ENCODE results near the gene ZC3H6.
"Not testable (repeated sequence)": the region's sequence is repeated elsewhere in the genome, so short reads cannot be mapped to it uniquely, and the experiment has no call there.

The ZC3H6 gene

GRCh38 chr2:112340475-112341267 lies 65.3 kb downstream of the ZC3H6 start:
- no peak for DNase-seq

- DNase-seq, result no peak
These were observed 66.7 kb downstream of the ZC3H6 start for GRCh38 chr2:112342067-112342550.

GRCh38 chr2:112343827-112344585 lies 68.6 kb downstream of the ZC3H6 start:
- no peak for DNase-seq

GRCh38 chr2:112345030-112346027 lies 69.9 kb downstream of the ZC3H6 start:
- no peak for DNase-seq

GRCh38 chr2:112352292-112352691 lies 76.9 kb downstream of the ZC3H6 start:
- not testable (repeated sequence) for DNase-seq

- DNase-seq, result not testable (repeated sequence)
These were observed 77.6 kb downstream of the ZC3H6 start for GRCh38 chr2:112352809-112353603.

- not testable (repeated sequence) for DNase-seq
These were observed 78.9 kb downstream of the ZC3H6 start for GRCh38 chr2:112354335-112354734.

- not testable (repeated sequence) for DNase-seq
These were observed 84.7 kb downstream of the ZC3H6 start for GRCh38 chr2:112360055-112360454.

All from activated gamma-delta T cell treated with Interleukin-2 at 50 U/mL for 16 hours (primary cell).